22Rv1 (cell line): ENCODE data around the gene OTX2.

Experiments used
- H3K27ac ChIP-seq: fragments of 450-650 bp; 2 replicates; pipeline ENCODE4 v1.5.1; 2017
- ZFX ChIP-seq: fragments of 450-650 bp; IDR thresholded peaks from 2 replicates; pipeline ENCODE4 v1.6.1; 2017; ENCODE audit warnings: antibody characterized with exemption, borderline replicate concordance
- TF ChIP-seq, protein P1 (sequence below): fragments of 450-650 bp; IDR thresholded peaks from 2 replicates; pipeline ENCODE4 v1.5.1; 2017; ENCODE audit warnings: mild to moderate bottlenecking

Gene OTX2

DNA sequence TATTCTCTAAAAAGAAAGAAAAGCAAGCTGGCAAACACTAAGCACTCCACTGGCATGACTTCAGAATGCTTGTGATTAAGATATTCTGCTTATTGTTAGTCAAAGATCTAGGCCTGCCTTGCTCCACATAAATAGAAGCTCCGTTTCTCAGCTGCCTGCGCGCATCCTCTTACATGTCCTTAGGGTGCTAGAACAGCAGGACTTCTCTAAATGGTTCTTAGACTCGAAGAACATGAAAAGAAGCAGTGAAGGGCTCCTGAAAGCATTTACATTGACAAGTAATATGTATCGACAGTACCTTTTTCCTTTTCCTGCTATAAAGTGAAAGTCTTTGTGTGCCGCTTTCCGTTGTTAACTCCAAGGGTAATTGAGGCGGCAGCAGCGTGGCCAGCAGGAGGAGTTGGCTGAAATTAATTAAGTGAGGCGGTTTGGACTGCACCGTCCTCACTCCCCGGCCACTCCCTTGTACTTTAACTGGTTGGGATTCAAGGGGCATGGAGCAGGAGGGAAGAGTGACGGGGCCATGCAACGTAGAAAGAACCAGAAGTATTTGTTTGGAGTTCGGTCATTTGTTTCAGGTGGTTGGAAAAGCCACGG, 34.2 kb upstream of the OTX2 start:
- no peak overlapping the region for H3K27ac ChIP-seq
- TF ChIP-seq ZFX: no peak

DNA sequence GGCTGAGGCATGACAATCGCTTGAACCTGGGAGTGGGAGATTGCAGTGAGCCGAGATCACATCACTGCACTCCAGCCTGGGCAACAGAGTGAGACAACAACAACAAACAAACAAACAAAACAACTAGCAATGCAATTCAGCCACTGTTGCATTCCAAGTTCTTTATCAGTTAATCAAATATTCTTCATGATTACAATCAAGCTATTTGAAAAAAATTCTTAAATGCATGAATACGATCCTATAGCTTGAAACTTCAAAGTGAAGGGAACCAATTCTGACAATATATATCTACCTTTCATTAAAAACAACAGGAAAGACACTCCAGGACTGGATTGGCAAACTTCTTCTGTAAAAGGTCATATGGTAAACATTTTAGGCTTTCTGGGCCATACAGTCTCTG, 31.3 kb upstream of the OTX2 start:
- no peak for TF ChIP-seq ZFX
- TF ChIP-seq, protein P1, sequence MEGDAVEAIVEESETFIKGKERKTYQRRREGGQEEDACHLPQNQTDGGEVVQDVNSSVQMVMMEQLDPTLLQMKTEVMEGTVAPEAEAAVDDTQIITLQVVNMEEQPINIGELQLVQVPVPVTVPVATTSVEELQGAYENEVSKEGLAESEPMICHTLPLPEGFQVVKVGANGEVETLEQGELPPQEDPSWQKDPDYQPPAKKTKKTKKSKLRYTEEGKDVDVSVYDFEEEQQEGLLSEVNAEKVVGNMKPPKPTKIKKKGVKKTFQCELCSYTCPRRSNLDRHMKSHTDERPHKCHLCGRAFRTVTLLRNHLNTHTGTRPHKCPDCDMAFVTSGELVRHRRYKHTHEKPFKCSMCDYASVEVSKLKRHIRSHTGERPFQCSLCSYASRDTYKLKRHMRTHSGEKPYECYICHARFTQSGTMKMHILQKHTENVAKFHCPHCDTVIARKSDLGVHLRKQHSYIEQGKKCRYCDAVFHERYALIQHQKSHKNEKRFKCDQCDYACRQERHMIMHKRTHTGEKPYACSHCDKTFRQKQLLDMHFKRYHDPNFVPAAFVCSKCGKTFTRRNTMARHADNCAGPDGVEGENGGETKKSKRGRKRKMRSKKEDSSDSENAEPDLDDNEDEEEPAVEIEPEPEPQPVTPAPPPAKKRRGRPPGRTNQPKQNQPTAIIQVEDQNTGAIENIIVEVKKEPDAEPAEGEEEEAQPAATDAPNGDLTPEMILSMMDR: no peak
- no peak overlapping the region for H3K27ac ChIP-seq

DNA sequence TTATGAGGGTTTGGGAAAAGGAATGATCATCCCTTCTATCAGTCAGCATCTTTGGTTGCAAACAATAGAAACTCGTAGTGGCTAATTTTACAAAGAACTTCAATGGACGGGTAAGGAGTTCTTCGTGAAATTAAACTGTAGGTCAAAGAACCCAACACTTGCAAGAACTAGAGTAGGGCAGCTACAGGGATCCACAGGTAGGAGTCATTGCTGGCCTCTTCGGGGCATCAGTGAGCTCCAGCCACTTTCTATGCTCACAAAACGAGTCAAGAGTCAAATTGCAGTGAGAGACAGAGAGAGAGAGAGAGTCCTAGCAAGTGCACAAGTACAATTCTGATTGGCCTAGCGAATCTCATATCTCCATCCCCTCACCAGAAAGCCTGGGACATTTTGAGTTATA, 29.9 kb upstream of the OTX2 start:
- TF ChIP-seq, protein P1: no peak
- TF ChIP-seq ZFX: no peak

DNA sequence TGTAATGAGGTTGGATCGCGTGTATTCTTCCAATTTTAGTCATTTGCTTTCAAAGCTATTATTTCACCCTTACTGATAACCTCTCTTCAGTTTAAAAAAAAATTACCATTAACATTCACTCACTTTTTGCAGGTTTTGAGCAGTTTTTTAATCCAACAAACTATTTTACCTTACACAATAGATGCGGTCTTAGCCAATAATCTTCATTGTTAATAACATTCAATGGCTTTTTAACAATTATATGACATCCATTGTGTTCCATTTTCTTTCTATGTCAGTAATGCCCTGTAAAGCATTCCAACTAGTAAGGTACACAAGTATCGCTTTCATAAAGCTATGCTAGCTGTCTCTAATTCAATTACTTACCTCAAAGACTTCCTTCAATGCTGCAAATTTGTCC, 18.9 kb upstream of the OTX2 start:
- no peak for TF ChIP-seq ZFX
- TF ChIP-seq, protein P1: no peak
- no peak overlapping the region for H3K27ac ChIP-seq

More for the DNA sequence above, 29.9 kb upstream of the OTX2 start:
- H3K27ac ChIP-seq: no peak overlapping the region

DNA sequence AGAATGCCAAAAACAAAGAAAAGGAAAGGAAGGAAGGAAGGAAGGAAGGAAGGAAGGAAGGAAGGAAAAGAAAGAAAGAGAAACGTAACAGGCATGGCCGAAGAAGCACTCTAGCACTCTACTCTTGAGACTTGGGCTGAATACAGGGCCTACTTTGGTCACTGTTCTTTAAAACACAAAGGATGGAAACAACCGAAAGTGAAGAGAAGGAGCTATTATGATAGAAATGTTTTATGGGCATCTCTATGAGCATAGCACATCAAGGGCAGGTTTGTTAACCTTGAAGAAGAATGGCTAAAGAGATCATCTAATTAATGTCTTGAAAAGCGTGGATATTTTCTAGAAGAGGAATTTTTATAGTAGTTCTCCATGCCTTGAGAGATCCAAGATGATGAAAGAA, 15.9 kb upstream of the OTX2 start:
- TF ChIP-seq, protein P1: no peak
- TF ChIP-seq ZFX: no peak
- H3K27ac ChIP-seq: no peak overlapping the region

DNA sequence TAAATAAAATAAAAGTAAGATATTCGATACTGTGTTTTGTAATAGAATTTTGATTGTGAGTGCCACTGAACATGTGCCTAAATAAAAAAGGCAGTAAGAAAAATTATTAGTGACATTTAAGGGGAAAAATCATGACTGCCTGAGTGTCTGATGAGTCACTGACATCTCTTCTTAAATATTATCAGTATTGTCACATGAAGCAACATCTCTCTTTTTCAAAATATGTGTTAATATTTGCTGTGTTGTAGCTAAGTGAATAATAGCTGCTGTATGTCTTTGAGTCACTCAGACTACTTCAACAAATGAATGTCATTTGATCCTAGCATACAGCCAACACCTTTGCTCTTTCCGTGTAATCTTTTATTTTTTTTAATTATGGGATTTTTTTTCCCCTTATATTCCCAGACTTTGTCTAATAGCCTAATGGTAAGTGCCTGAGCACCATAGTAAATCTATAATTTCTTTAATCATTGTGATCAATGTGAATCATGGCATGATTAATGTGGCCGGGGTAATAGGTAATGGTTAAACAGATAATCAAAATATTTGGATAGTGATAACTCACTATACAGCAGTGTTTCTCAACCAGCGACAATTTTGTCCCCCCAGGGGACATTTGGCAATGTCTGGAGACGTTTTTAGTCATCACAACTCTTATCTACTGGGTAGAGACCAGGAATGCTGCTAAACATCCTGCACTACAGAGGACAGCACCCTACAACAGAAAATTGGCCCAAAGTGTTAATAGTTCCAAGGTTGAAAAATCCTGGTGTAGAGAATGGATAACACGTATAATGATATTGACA, 11.7 kb upstream of the OTX2 start:
- TF ChIP-seq, protein P1: no peak
- no peak for TF ChIP-seq ZFX
- H3K27ac ChIP-seq: no peak overlapping the region

DNA sequence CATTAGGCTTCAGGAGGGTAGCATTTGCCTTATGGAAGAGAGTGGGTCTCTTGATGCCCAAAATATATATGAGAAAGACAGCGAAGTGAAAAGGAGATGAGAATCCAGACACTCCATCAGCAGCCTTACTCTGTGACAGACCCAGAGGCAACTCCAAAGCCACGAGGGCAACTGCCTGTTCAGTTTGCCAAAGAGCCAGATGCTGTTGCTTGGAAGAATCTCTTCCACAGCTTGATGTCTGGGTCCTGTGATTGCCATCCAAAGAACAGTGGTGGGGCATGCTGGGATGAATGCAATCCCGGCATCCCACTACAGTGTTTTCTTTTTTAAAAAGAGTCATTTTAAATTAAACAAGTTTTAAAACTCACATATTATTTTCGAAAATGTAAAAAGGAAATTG, 10.9 kb upstream of the OTX2 start:
- no peak overlapping the region for H3K27ac ChIP-seq
- TF ChIP-seq ZFX: no peak
- TF ChIP-seq, protein P1: no peak
